GM10847 (cell line): ENCODE data around the gene CRIP3.

Source experiments
- POLR2A ChIP-seq: IDR thresholded peaks from 2 replicates; pipeline ENCODE4 v1.6.1; 2011; ENCODE audit not compliant: insufficient read length; ENCODE audit errors: extremely low read depth

The CRIP3 gene

GRCh38 chr6:43308101-43308989, at the start of gene CRIP3:
Gene CRIP3, minus strand, starts transcription at chr6:43308826. Its CDS starts 34 bp downstream, at chr6:43308792.
- no peak for TF ChIP-seq POLR2A

GRCh38 chr6:43355862-43356590, 47.4 kb upstream of the CRIP3 start:
- no peak for TF ChIP-seq POLR2A

- no peak for TF ChIP-seq POLR2A
Measured at GRCh38 chr6:43347444-43347843, 38.8 kb upstream of the CRIP3 start.

GRCh38 chr6:43347021-43347420, 38.4 kb upstream of the CRIP3 start:
- no peak for TF ChIP-seq POLR2A

GRCh38 chr6:43339168-43339567, 30.5 kb upstream of the CRIP3 start:
- no peak for TF ChIP-seq POLR2A

GRCh38 chr6:43338243-43338642, 29.6 kb upstream of the CRIP3 start:
- no peak for TF ChIP-seq POLR2A

GRCh38 chr6:43336382-43336781, 27.8 kb upstream of the CRIP3 start:
- TF ChIP-seq POLR2A = no peak

- no peak for TF ChIP-seq POLR2A
Measured at GRCh38 chr6:43335469-43335868, 26.8 kb upstream of the CRIP3 start.

- TF ChIP-seq POLR2A = no peak
Measured at GRCh38 chr6:43334466-43335095, 26.0 kb upstream of the CRIP3 start.

GRCh38 chr6:43331891-43332290, 23.3 kb upstream of the CRIP3 start:
- TF ChIP-seq POLR2A = no peak

GRCh38 chr6:43331470-43331869, 22.8 kb upstream of the CRIP3 start:
- TF ChIP-seq POLR2A = no peak

- no peak for TF ChIP-seq POLR2A
Measured at GRCh38 chr6:43328528-43328927, 19.9 kb upstream of the CRIP3 start.

GRCh38 chr6:43325876-43326275, 17.2 kb upstream of the CRIP3 start:
- no peak for TF ChIP-seq POLR2A

- TF ChIP-seq POLR2A = no peak
Measured at GRCh38 chr6:43318011-43318410, 9.4 kb upstream of the CRIP3 start.

GRCh38 chr6:43313813-43314212, 5.2 kb upstream of the CRIP3 start:
- TF ChIP-seq POLR2A = no peak

- no peak for TF ChIP-seq POLR2A
Measured at GRCh38 chr6:43311666-43312065, 3.0 kb upstream of the CRIP3 start.

- no peak for TF ChIP-seq POLR2A
Measured at GRCh38 chr6:43310624-43311023, 2.0 kb upstream of the CRIP3 start.

- no peak for TF ChIP-seq POLR2A
Measured at GRCh38 chr6:43310134-43310533, 1.5 kb upstream of the CRIP3 start.
